ENCODE measurements around the gene RPS15.

RPS15 gene

GRCh38 chr19:1472231-1473084 lies 34.3 kb downstream of the RPS15 start:
- Histone ChIP-seq H3K4me2 (ENCODE audit: low read length) (no peak overlapping the region), H3K4me1 (ENCODE audit: control insufficient read depth, low read length) (peaks cover 25% of the 10 kb centered on the region), H3K9me2 (replicated peaks; ENCODE audit: control insufficient read depth, low read length) (no peaks in the 10 kb centered on the region), H3K79me2 (ENCODE audit: control insufficient read depth, low read length) (peaks cover 14% of the 10 kb centered on the region), H4K20me1 (ENCODE audit: control insufficient read depth, insufficient read depth, low read depth, low read length) (peaks cover 19% of the 10 kb centered on the region; the same call in 1 of the 2 replicates), H3K27ac (ENCODE audit: low read depth, low read length) (no peak overlapping the region), H3K4me3 (ENCODE audit: low read length) (no peak overlapping the region), H3K9me3 (ENCODE audit: control insufficient read depth, insufficient read depth, low read length) (no peaks in the 10 kb centered on the region), H3F3A (ENCODE audit: control insufficient read depth, insufficient read depth) (0 out of 2 replicates have a peak, but pooled peaks cover 4% of the 10 kb centered on the region), H3K27me3 (ENCODE audit: control insufficient read depth, low read length) (peaks cover 39% of the 10 kb centered on the region), H3K36me3 (ENCODE audit: control insufficient read depth, low read length) (peaks cover 8% of the 10 kb centered on the region)
- TF ChIP-seq CTCF (IDR thresholded peaks at IDR 0.05; ENCODE audit: low read depth, low read length, poor library complexity, severe bottlenecking) (no peak), EZH2phosphoT487 (IDR thresholded peaks at IDR 0.05; ENCODE audit: borderline replicate concordance, low read length) (no peak)

- Histone ChIP-seq H3K27ac (ENCODE audit: low read depth, low read length) (no peak overlapping the region), H3F3A (ENCODE audit: control insufficient read depth, insufficient read depth) (0 out of 2 replicates have a peak, but pooled peaks cover 4% of the 10 kb centered on the region), H3K4me3 (ENCODE audit: low read length) (no peak overlapping the region), H3K9me3 (ENCODE audit: control insufficient read depth, insufficient read depth, low read length) (no peaks in the 10 kb centered on the region), H3K27me3 (ENCODE audit: control insufficient read depth, low read length) (peaks cover 35% of the 10 kb centered on the region), H3K79me2 (ENCODE audit: control insufficient read depth, low read length) (peaks cover 21% of the 10 kb centered on the region), H3K9me2 (replicated peaks; ENCODE audit: control insufficient read depth, low read length) (no peaks in the 10 kb centered on the region), H3K36me3 (ENCODE audit: control insufficient read depth, low read length) (peaks cover 9% of the 10 kb centered on the region), H3K4me1 (ENCODE audit: control insufficient read depth, low read length) (peaks cover 31% of the 10 kb centered on the region), H4K20me1 (ENCODE audit: control insufficient read depth, insufficient read depth, low read depth, low read length) (peaks cover 19% of the 10 kb centered on the region; the same call in 1 of the 2 replicates), H3K4me2 (ENCODE audit: low read length) (no peak overlapping the region)
- TF ChIP-seq CTCF (IDR thresholded peaks at IDR 0.05; ENCODE audit: low read depth, low read length, poor library complexity, severe bottlenecking): no peak
- TF ChIP-seq EZH2phosphoT487 (IDR thresholded peaks at IDR 0.05; ENCODE audit: borderline replicate concordance, low read length): no peak
Measured at GRCh38 chr19:1473085-1473851, 35.1 kb downstream of the RPS15 start.

- H3K27ac ChIP-seq (ENCODE audit: low read depth, low read length): no peak overlapping the region
- H3K79me2 ChIP-seq (ENCODE audit: control insufficient read depth, low read length): peaks cover 28% of the 10 kb centered on the region
- peaks cover 29% of the 10 kb centered on the region for H3K27me3 ChIP-seq (ENCODE audit: control insufficient read depth, low read length)
- H3K4me2 ChIP-seq (ENCODE audit: low read length): no peak overlapping the region
- no peak for TF ChIP-seq CTCF (IDR thresholded peaks at IDR 0.05; ENCODE audit: low read depth, low read length, poor library complexity, severe bottlenecking)
- TF ChIP-seq EZH2phosphoT487 (IDR thresholded peaks at IDR 0.05; ENCODE audit: borderline replicate concordance, low read length): no peak
- no peak overlapping the region for H3K4me3 ChIP-seq (ENCODE audit: low read length)
- no peaks in the 10 kb centered on the region for H3K9me2 ChIP-seq (replicated peaks; ENCODE audit: control insufficient read depth, low read length)
- H4K20me1 ChIP-seq (ENCODE audit: control insufficient read depth, insufficient read depth, low read depth, low read length): peaks cover 19% of the 10 kb centered on the region; the same call in 1 of the 2 replicates
- H3K9me3 ChIP-seq (ENCODE audit: control insufficient read depth, insufficient read depth, low read length): no peaks in the 10 kb centered on the region
- H3F3A ChIP-seq (ENCODE audit: control insufficient read depth, insufficient read depth): 0 out of 2 replicates have a peak, but pooled peaks cover 4% of the 10 kb centered on the region
- peaks cover 9% of the 10 kb centered on the region for H3K36me3 ChIP-seq (ENCODE audit: control insufficient read depth, low read length)
- H3K4me1 ChIP-seq (ENCODE audit: control insufficient read depth, low read length): peaks cover 32% of the 10 kb centered on the region
Measured at GRCh38 chr19:1474011-1474764, 36.0 kb downstream of the RPS15 start.

All from DOHH2 (cell line).